ENCODE measurements around the gene ADI1.
"Not testable (repeated sequence)": the region's sequence is repeated elsewhere in the genome, so short reads cannot be mapped to it uniquely, and the experiment has no call there.

ADI1 gene

GRCh38 chr2:3463944-3464343 is 55.4 kb downstream of the ADI1 start:
- no peak for DNase-seq

- no peak for DNase-seq
These were observed 56.0 kb downstream of the ADI1 start for GRCh38 chr2:3463186-3463835.

GRCh38 chr2:3462493-3463104 is 56.7 kb downstream of the ADI1 start:
- no peak for DNase-seq

GRCh38 chr2:3461801-3462492 is 57.4 kb downstream of the ADI1 start:
- DNase-seq, result peak; percentile 56

GRCh38 chr2:3460831-3461800 is 58.2 kb downstream of the ADI1 start:
- no peak for DNase-seq

- no peak for DNase-seq
These were observed 59.2 kb downstream of the ADI1 start for GRCh38 chr2:3460156-3460555.

GRCh38 chr2:3459185-3460015 is 59.9 kb downstream of the ADI1 start:
- no peak for DNase-seq

GRCh38 chr2:3458396-3459184 is 60.7 kb downstream of the ADI1 start:
- DNase-seq, result no peak

- DNase-seq, result no peak
These were observed 61.6 kb downstream of the ADI1 start for GRCh38 chr2:3457524-3458395.

- DNase-seq, result no peak
These were observed 63.2 kb downstream of the ADI1 start for GRCh38 chr2:3456125-3456524.

- DNase-seq, result no peak
These were observed 64.5 kb downstream of the ADI1 start for GRCh38 chr2:3454802-3455201.

- not testable (repeated sequence) for DNase-seq
These were observed 65.3 kb downstream of the ADI1 start for GRCh38 chr2:3454005-3454404.

- DNase-seq, result no peak
These were observed 65.9 kb downstream of the ADI1 start for GRCh38 chr2:3453190-3453999.

- no peak for DNase-seq
These were observed 67.2 kb downstream of the ADI1 start for GRCh38 chr2:3451926-3452671.

- DNase-seq, result no peak
These were observed 68.2 kb downstream of the ADI1 start for GRCh38 chr2:3451169-3451568.

GRCh38 chr2:3450385-3451010 is 68.8 kb downstream of the ADI1 start:
- DNase-seq, result no peak

GRCh38 chr2:3449936-3450335 is 69.4 kb downstream of the ADI1 start:
- no peak for DNase-seq

- no peak for DNase-seq
These were observed 70.2 kb downstream of the ADI1 start for GRCh38 chr2:3449086-3449485.

Measured in right kidney (tissue), 1 donor.